Transverse colon (tissue), 4 donors: ENCODE measurements around the gene VSX2.

Experiments used
- CTCF ChIP-seq, 5 experiments: fragments of 200-600 bp in 3 of 5; fragments of 450-650 bp in 2 of 5; sonication (generic) in 3 of 5; IDR thresholded peaks; 1 replicate in 2 of 5; 2 replicates in 3 of 5; pipeline ENCODE4 v1.5.1; 2016 to 2017; ENCODE audit warnings: antibody characterized with exemption in 5 of 5, inconsistent platforms in 3 of 5, mild to moderate bottlenecking in 2 of 5, moderate library complexity in 1 of 5
- POLR2A ChIP-seq: fragments of 450-650 bp; IDR thresholded peaks from one replicate; pipeline ENCODE4 v1.6.1; 2016; ENCODE audit warnings: antibody characterized with exemption, mild to moderate bottlenecking, moderate library complexity
- POLR2AphosphoS5 ChIP-seq, 3 donors: sonication (generic); formaldehyde crosslinking; IDR thresholded peaks; one replicate each; pipeline ENCODE4 v1.6.1; 2016; ENCODE audit warnings: antibody characterized with exemption in 3 of 3

GRCh38 chr14:74216671-74217070 is 22.6 kb upstream of the VSX2 start:
- no peak for TF ChIP-seq CTCF (IDR thresholded peaks at IDR 0.05)
- no peak for TF ChIP-seq POLR2AphosphoS5 (IDR thresholded peaks at IDR 0.05)
- no peak for TF ChIP-seq POLR2A
